HFF-Myc (cell line): Measurements from ENCODE around the gene GNG11.

Experiments used
- DNase-seq: peaks from one replicate; pipeline ENCODE4 v3.0.0-alpha.2; 2011; ENCODE audit warnings: low read depth; ENCODE audit errors: extremely low read depth
- H3K4me3 ChIP-seq: replicated peaks from 2 replicates; pipeline ENCODE4 v1.5.1; 2011; ENCODE audit warnings: low read depth, mild to moderate bottlenecking, control low read depth, low read length
- CTCF ChIP-seq: IDR thresholded peaks from 2 replicates; pipeline ENCODE4 v1.5.1; 2012; ENCODE audit warnings: mild to moderate bottlenecking, low read depth, low read length, control low read depth; ENCODE audit errors: missing control alignments

The GNG11 gene

GRCh38 chr7:93960986-93961385 is 39.5 kb downstream of the GNG11 start:
- no peak overlapping the region for H3K4me3 ChIP-seq
- no peak for DNase-seq
- TF ChIP-seq CTCF, result no peak

- no peak overlapping the region for H3K4me3 ChIP-seq
- TF ChIP-seq CTCF, result no peak
- no peak for DNase-seq
These were observed 42.7 kb downstream of the GNG11 start for GRCh38 chr7:93964262-93964661.

GRCh38 chr7:93964813-93965212 is 43.3 kb downstream of the GNG11 start:
- no peak for TF ChIP-seq CTCF
- no peak overlapping the region for H3K4me3 ChIP-seq
- DNase-seq, result no peak

GRCh38 chr7:93968911-93969620 is 47.5 kb downstream of the GNG11 start:
- no peak for DNase-seq
- TF ChIP-seq CTCF, result no peak
- no peak overlapping the region for H3K4me3 ChIP-seq

GRCh38 chr7:93972029-93972725 is 50.6 kb downstream of the GNG11 start:
- DNase-seq, result no peak
- H3K4me3 ChIP-seq, result no peak overlapping the region
- TF ChIP-seq CTCF, result no peak

GRCh38 chr7:93973134-93973533 is 51.6 kb downstream of the GNG11 start:
- no peak overlapping the region for H3K4me3 ChIP-seq
- TF ChIP-seq CTCF, result no peak
- DNase-seq, result no peak
